Measurements from ENCODE around the gene MRPL22.

GRCh38 chr5:154895606-154896561 is 45.0 kb upstream of the MRPL22 start:
- TF ChIP-seq CTCF (IDR thresholded peaks at IDR 0.05) (no peak), POLR2AphosphoS5 (IDR thresholded peaks at IDR 0.05) (no peak)

Measured in transverse colon (tissue), 4 donors.